Testis (tissue), 2 donors: ENCODE data around the gene HFE.

Experiments
- CTCF ChIP-seq, 3 experiments: fragments of 450-650 bp in 2 of 3; fragments of 200-600 bp in 1 of 3; sonication (generic) in 1 of 3; IDR thresholded peaks; one replicate each; pipeline ENCODE4 v1.5.1; 2016 to 2019; ENCODE audit warnings: antibody characterized with exemption in 3 of 3, mild to moderate bottlenecking in 2 of 3, moderate library complexity in 1 of 3
- POLR2A ChIP-seq: fragments of 450-650 bp; IDR thresholded peaks from one replicate; pipeline ENCODE4 v1.6.1; 2017; ENCODE audit warnings: antibody characterized with exemption, mild to moderate bottlenecking, moderate library complexity

GRCh38 chr6:26141378-26141904 lies 54.2 kb downstream of the HFE start:
- no peak for TF ChIP-seq CTCF (IDR thresholded peaks at IDR 0.05)
- TF ChIP-seq POLR2A = no peak
